ENCODE measurements around the gene PPP6R2. TPM values are rescaled to one million over a fixed set of nuclear protein-coding genes. Genes with fewer than 3 reads are reported as not detected.

Gene PPP6R2
- total RNA-seq, 6 experiments from 2014 or later: 38.3 to 80.3 (median 54.4) TPM

GRCh38 chr22:50440544-50441249 is 97.6 kb downstream of the PPP6R2 start:
- intact Hi-C loops (cut with DNase I): no loop called here
- H3K4me1 ChIP-seq: no peaks in the 10 kb centered on the region
- ATAC-seq: no peak
- 92% methylated on average over 2 of the region's 26 CpGs for WGBS (ENCODE audit: insufficient coverage, low coverage, low lambda C conversion rate, missing lambda C conversion rate)
- no peaks in the 10 kb centered on the region for H3K9me3 ChIP-seq
- no peaks in the 10 kb centered on the region for H3K27me3 ChIP-seq
- peaks cover 5 to 63% (median 37%) of the 10 kb centered on the region in 4 donors for H3K36me3 ChIP-seq
- H3K27ac ChIP-seq: no peak overlapping the region
- no peak for TF ChIP-seq CTCF (IDR thresholded peaks at IDR 0.05)
- no peak for TF ChIP-seq POLR2A (IDR thresholded peaks at IDR 0.05)
- peak in 2 of 3 donors; percentile 19 to 55 for DNase-seq
- no peak overlapping the region for H3K4me3 ChIP-seq

- H3K27ac ChIP-seq: no peak overlapping the region
These were observed 98.4 kb downstream of the PPP6R2 start for GRCh38 chr22:50441428-50441993.

DNA sequence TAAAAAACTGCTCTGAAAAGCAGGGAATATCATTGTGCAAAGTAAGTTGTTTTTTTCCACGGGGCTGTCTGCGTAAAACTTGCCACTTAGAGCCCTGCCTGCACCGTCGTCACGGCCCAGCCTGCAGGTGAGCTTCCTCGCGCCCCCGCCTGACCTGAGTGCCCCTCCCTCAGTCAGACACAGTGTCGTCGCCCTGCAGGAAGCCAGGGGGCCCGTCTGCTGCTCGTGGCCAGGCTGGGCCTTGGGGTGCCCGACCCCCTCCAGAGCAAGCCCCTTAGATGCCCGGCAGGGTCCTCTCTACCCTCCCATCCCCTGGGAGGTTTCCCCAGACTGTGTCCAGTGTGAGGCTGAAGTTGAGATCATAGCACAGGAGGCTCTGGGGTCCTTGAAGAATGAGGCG is 100.1 kb downstream of the PPP6R2 start:
- DNase-seq (no peak), ATAC-seq (no peak)
- H3K36me3 ChIP-seq: peaks cover 5 to 53% (median 26%) of the 10 kb centered on the region in 4 donors
- H3K27me3 ChIP-seq: no peaks in the 10 kb centered on the region
- H3K27ac ChIP-seq: no peak overlapping the region
- no peak overlapping the region for H3K4me3 ChIP-seq
- 90% methylated on average over 2 of the region's 15 CpGs for WGBS (ENCODE audit: insufficient coverage, low coverage, low lambda C conversion rate, missing lambda C conversion rate)
- no peaks in the 10 kb centered on the region for H3K9me3 ChIP-seq
- no peaks in the 10 kb centered on the region for H3K4me1 ChIP-seq
- TF ChIP-seq POLR2A (IDR thresholded peaks at IDR 0.05) (no peak), CTCF (IDR thresholded peaks at IDR 0.05) (no peak)
- intact Hi-C loops (cut with DNase I): no loop called here

More at GRCh38 chr22:50441428-50441993, 98.4 kb downstream of the PPP6R2 start:
- TF ChIP-seq POLR2A (IDR thresholded peaks at IDR 0.05): no peak
- TF ChIP-seq CTCF (IDR thresholded peaks at IDR 0.05): no peak
- Histone ChIP-seq H3K4me3 (no peak overlapping the region), H3K27me3 (no peaks in the 10 kb centered on the region), H3K9me3 (no peaks in the 10 kb centered on the region), H3K4me1 (no peaks in the 10 kb centered on the region), H3K36me3 (peaks cover 5 to 54% (median 34%) of the 10 kb centered on the region in 4 donors)
- 87% methylated on average over 3 of the region's 17 CpGs for WGBS (ENCODE audit: insufficient coverage, low coverage, low lambda C conversion rate, missing lambda C conversion rate)
- intact Hi-C loops (cut with DNase I): no loop called here
- peak in 2 of 3 donors; percentile 23 to 56 for DNase-seq
- ATAC-seq: peak in 1 of 4 donors; percentile 1

DNA sequence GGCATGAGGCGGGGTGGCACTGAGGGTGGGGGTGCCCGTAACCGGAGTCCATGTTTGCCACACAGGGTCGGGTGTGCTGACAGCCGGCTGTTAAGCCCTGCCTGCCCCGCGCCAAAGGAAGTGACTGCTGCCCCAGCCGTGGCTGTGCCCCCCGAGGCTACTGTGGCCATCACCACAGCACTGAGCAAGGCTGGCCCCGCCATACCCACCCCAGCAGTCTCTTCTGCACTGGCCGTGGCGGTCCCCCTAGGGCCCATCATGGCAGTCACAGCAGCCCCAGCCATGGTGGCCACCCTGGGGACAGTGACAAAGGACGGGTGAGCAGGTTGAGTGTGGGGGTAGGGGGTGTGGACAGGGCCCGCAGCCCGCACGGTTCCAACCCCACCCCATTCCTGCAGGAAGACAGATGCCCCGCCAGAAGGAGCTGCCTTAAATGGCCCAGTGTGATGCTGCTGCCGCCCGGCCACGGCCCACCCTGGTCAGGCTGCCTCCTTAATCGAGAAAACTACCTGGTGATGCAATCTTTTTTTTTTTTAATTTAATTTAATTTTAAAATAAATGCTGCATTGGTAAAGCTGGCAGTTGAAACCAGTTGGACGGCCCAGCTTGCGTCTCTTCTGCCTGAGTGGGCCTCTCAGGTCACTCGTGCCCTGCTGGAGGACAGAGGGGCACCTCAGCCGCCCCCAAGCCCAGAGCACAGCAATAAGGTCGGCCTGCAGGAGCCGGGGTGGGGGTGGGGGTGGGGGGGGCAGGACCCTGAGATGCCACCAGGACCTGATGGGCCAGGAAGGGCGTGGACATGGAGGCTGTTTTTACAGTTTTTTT is 100.9 kb downstream of the PPP6R2 start:
- 63% methylated on average over 8 of the region's 28 CpGs for WGBS (ENCODE audit: insufficient coverage, low coverage, low lambda C conversion rate, missing lambda C conversion rate)
- Histone ChIP-seq H3K4me3 (no peak overlapping the region), H3K36me3 (peaks cover 0 to 49% (median 22%) of the 10 kb centered on the region in 4 donors), H3K9me3 (no peaks in the 10 kb centered on the region), H3K27me3 (no peaks in the 10 kb centered on the region), H3K4me1 (no peaks in the 10 kb centered on the region), H3K27ac (peak overlapping the region in 1 of 3 donors; percentile 33)
- intact Hi-C loops (cut with DNase I): no loop called here
- DNase-seq: no peak
- TF ChIP-seq POLR2A (IDR thresholded peaks at IDR 0.05) (no peak), CTCF (IDR thresholded peaks at IDR 0.05) (no peak)
- ATAC-seq: peak in 2 of 4 donors; percentile 0 to 1
